OCI-LY7 (cell line): Measurements from ENCODE around the gene URM1. TPM values are rescaled to one million over a fixed set of nuclear protein-coding genes. Genes with fewer than 3 reads are reported as not detected.

Experiments used
- BruUV-seq: library from RNA; stranded (reverse); fragments of 400-500 nt; replicated peaks from 2 replicates; lab custom pipeline; 2021; lab: Mats Ljungman, UMichigan
- CTCF ChIA-PET: fragments of 300-600 bp; sonication (Branson Sonifier 250); formaldehyde crosslinking; loops from one replicate; lab custom pipeline; 2022; ENCODE audit warnings: antibody characterized with exemption; ENCODE audit not compliant: unreplicated experiment; lab: Charles Lee
- POLR2A ChIA-PET: fragments of 300-600 bp; sonication (Branson Sonifier 250); formaldehyde crosslinking; loops from one replicate; lab custom pipeline; 2022; ENCODE audit warnings: antibody characterized with exemption; lab: Charles Lee
- DNase-seq: peaks from one replicate; pipeline ENCODE4 v3.0.0-alpha.2; 2015; ENCODE audit warnings: low spot score
- H2AFZ ChIP-seq: fragments of 200-600 bp; sonication (generic), shearing (Covaris generic); 2 replicates; pipeline ENCODE4 v1.6.1; 2014; ENCODE audit warnings: mild to moderate bottlenecking, antibody characterized with exemption, low read length, moderate library complexity
- H3K27ac ChIP-seq: fragments of 200-600 bp; sonication (generic); 2 replicates; pipeline ENCODE4 v1.5.1; 2014; ENCODE audit warnings: mixed run types, low read depth, mild to moderate bottlenecking, moderate library complexity, low read length, inconsistent platforms; ENCODE audit not compliant: poor library complexity, severe bottlenecking
- H3K36me3 ChIP-seq: fragments of 200-600 bp; sonication (generic); 2 replicates; pipeline ENCODE4 v1.6.1; 2014; ENCODE audit warnings: mild to moderate bottlenecking, antibody characterized with exemption, low read length, moderate library complexity, mixed read lengths; ENCODE audit not compliant: insufficient read depth
- H3K4me1 ChIP-seq: fragments of 200-600 bp; sonication (generic); 2 replicates; pipeline ENCODE4 v1.5.1; 2014; ENCODE audit warnings: mild to moderate bottlenecking, low read length; ENCODE audit not compliant: insufficient read depth, poor library complexity, severe bottlenecking
- H3K4me2 ChIP-seq: fragments of 200-600 bp; sonication (generic); 2 replicates; pipeline ENCODE4 v1.6.1; 2014; ENCODE audit warnings: mild to moderate bottlenecking, low read length
- H3K4me3 ChIP-seq: fragments of 200-600 bp; sonication (generic); 2 replicates; pipeline ENCODE4 v1.5.1; 2014; ENCODE audit warnings: mild to moderate bottlenecking, low read depth, low read length; ENCODE audit not compliant: poor library complexity, severe bottlenecking
- H3K79me2 ChIP-seq: fragments of 200-600 bp; sonication (generic); 2 replicates; pipeline ENCODE4 v1.6.1; 2016; ENCODE audit warnings: low read depth, mild to moderate bottlenecking, low read length, moderate library complexity, mixed read lengths; ENCODE audit not compliant: insufficient read depth
- H3K9me2 ChIP-seq: fragments of 200-600 bp; sonication (generic); 2 replicates; pipeline ENCODE4 v1.6.1; 2016; ENCODE audit warnings: mild to moderate bottlenecking, low read length, mixed read lengths; ENCODE audit not compliant: insufficient read depth
- H3K9me3 ChIP-seq: fragments of 200-600 bp; sonication (generic); 2 replicates; pipeline ENCODE4 v1.6.1; 2014; ENCODE audit warnings: mild to moderate bottlenecking, mixed run types, low read length, mixed read lengths
- H4K20me1 ChIP-seq: fragments of 200-600 bp; sonication (generic); 2 replicates; pipeline ENCODE4 v1.6.1; 2014; ENCODE audit warnings: mild to moderate bottlenecking, antibody characterized with exemption, low read length, moderate library complexity, mixed read lengths; ENCODE audit not compliant: insufficient read depth
- CTCF ChIP-seq: fragments of 200-600 bp; sonication (generic); conservative IDR thresholded peaks from 2 replicates; pipeline ENCODE4 v1.5.1; 2014; ENCODE audit warnings: mild to moderate bottlenecking, antibody characterized with exemption, low read length, moderate library complexity, mixed read lengths
- EZH2phosphoT487 ChIP-seq: fragments of 200-600 bp; sonication (generic); IDR thresholded peaks from 2 replicates; pipeline ENCODE4 v1.6.1; 2018; ENCODE audit warnings: low read depth, borderline replicate concordance, mild to moderate bottlenecking, mixed run types, antibody characterized with exemption, low read length, moderate library complexity, mixed read lengths
- intact Hi-C: fragments of 100-400 bp; cut with micrococcal nuclease; formaldehyde crosslinking; loops from one replicate; pipeline ENCODE4 v1.10.0; 2022; ENCODE audit not compliant: unreplicated experiment
- total RNA-seq, 2 experiments: library from RNA; depleted of rRNA in 1 of 2; stranded (reverse); fragments of >200 nt in 1 of 2; shearing (Covaris generic) in 1 of 2; gene quantifications; 2 replicates each; pipeline ENCODE4 v1.2.3, GENCODE V29; 2014 to 2022

Gene URM1
- total RNA-seq, 2 experiments from 2014 or later: 58.5 to 60.8 TPM

GRCh38 chr9:128415281-128415680 lies 44.1 kb downstream of the URM1 start:
- intact Hi-C loops: no loop called here

GRCh38 chr9:128416014-128416413 lies 44.8 kb downstream of the URM1 start:
- Histone ChIP-seq H3K9me3 (no peaks in the 10 kb centered on the region), H4K20me1 (no peaks in the 10 kb centered on the region), H3K9me2 (no peaks in the 10 kb centered on the region), H3K36me3 (no peaks in the 10 kb centered on the region), H2AFZ (peak overlapping the region; percentile 87; the same call in 1 of the 2 replicates), H3K79me2 (no peaks in the 10 kb centered on the region), H3K27ac (no peak overlapping the region), H3K4me1 (peaks cover 12% of the 10 kb centered on the region), H3K4me3 (no peak overlapping the region), H3K4me2 (peak overlapping the region; percentile 45)
- intact Hi-C loops: no loop called here
- no peak for DNase-seq
- POLR2A ChIA-PET: interaction anchor here (0.7 to 1.0 kb wide), 3 partner anchors 45 to 61 kb away, joined by 3 to 4 read pairs (median 3); partner anchors contain the start of gene URM1
- no TSS peak for BruUV-seq
- TF ChIP-seq EZH2phosphoT487 (no peak), CTCF (no peak)
- CTCF ChIA-PET: no interaction called here

More at GRCh38 chr9:128415281-128415680, 44.1 kb downstream of the URM1 start:
- ChIA-PET POLR2A (no interaction called here), CTCF (no interaction called here)
- Histone ChIP-seq H3K27ac (no peak overlapping the region), H3K4me3 (no peak overlapping the region), H4K20me1 (no peaks in the 10 kb centered on the region), H3K4me1 (peaks cover 10% of the 10 kb centered on the region), H3K79me2 (no peaks in the 10 kb centered on the region), H2AFZ (no peak overlapping the region), H3K9me3 (no peaks in the 10 kb centered on the region), H3K4me2 (no peak overlapping the region), H3K36me3 (no peaks in the 10 kb centered on the region), H3K9me2 (no peaks in the 10 kb centered on the region)
- no peak for TF ChIP-seq EZH2phosphoT487
- no peak for TF ChIP-seq CTCF
- no peak for DNase-seq
- BruUV-seq: no TSS peak

GRCh38 chr9:128416432-128417019 lies 45.4 kb downstream of the URM1 start:
- H3K9me2 ChIP-seq: no peaks in the 10 kb centered on the region
- no peaks in the 10 kb centered on the region for H3K79me2 ChIP-seq
- BruUV-seq: no TSS peak
- peak overlapping the region; percentile 45 for H3K4me2 ChIP-seq
- no peaks in the 10 kb centered on the region for H3K36me3 ChIP-seq
- H2AFZ ChIP-seq: peak overlapping the region; percentile 87
- no peaks in the 10 kb centered on the region for H3K9me3 ChIP-seq
- H4K20me1 ChIP-seq: no peaks in the 10 kb centered on the region
- intact Hi-C loops: no loop called here
- TF ChIP-seq EZH2phosphoT487 (no peak), CTCF (no peak)
- no peak overlapping the region for H3K4me3 ChIP-seq
- peaks cover 17% of the 10 kb centered on the region for H3K4me1 ChIP-seq
- no peak overlapping the region for H3K27ac ChIP-seq
- CTCF ChIA-PET: no interaction called here
- POLR2A ChIA-PET: interaction anchor here (0.7 to 1.0 kb wide), 3 partner anchors 46 to 61 kb away, joined by 3 to 4 read pairs (median 3); partner anchors contain the start of gene URM1
- peak; percentile 44 for DNase-seq
